Neural cell (in vitro differentiated cells): Measurements from ENCODE around the gene ANKRD44.

Experiments
- POLR2AphosphoS5 ChIP-seq: IDR thresholded peaks from 2 replicates; pipeline ENCODE4 v1.6.1; 2012
- RAD21 ChIP-seq: fragments of 450-650 bp; conservative IDR thresholded peaks from 2 replicates; pipeline ENCODE4 v1.6.1; 2014; ENCODE audit warnings: antibody characterized with exemption, mild to moderate bottlenecking, moderate library complexity
- TF ChIP-seq, protein P1 (sequence below): fragments of 450-650 bp; IDR thresholded peaks from 2 replicates; pipeline ENCODE4 v1.5.1; 2014; ENCODE audit warnings: antibody characterized with exemption, mild to moderate bottlenecking, moderate library complexity; ENCODE audit not compliant: poor library complexity, severe bottlenecking

DNA sequence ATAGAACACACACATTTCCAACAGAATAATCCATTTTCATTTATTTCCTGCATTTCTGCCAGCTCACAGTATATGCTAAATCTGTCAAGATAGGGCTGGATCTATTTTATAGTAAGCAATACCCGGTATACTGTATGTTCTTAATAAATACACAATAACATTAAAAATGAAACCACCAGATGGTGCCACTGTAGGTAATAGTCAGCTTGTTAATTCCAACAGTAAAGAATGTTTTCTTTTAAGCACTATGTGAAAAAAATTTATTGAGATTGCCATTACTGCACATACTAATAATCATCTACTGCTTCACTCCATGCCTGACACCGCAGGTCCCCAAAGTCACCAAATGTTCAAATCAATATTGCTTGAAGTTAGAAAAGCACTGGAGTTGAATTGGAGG is 252.6 kb downstream of the ANKRD44 start:
- TF ChIP-seq, protein P1, sequence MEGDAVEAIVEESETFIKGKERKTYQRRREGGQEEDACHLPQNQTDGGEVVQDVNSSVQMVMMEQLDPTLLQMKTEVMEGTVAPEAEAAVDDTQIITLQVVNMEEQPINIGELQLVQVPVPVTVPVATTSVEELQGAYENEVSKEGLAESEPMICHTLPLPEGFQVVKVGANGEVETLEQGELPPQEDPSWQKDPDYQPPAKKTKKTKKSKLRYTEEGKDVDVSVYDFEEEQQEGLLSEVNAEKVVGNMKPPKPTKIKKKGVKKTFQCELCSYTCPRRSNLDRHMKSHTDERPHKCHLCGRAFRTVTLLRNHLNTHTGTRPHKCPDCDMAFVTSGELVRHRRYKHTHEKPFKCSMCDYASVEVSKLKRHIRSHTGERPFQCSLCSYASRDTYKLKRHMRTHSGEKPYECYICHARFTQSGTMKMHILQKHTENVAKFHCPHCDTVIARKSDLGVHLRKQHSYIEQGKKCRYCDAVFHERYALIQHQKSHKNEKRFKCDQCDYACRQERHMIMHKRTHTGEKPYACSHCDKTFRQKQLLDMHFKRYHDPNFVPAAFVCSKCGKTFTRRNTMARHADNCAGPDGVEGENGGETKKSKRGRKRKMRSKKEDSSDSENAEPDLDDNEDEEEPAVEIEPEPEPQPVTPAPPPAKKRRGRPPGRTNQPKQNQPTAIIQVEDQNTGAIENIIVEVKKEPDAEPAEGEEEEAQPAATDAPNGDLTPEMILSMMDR, result no peak
- TF ChIP-seq RAD21 (no peak), POLR2AphosphoS5 (no peak)
